GM12874 (cell line): ENCODE data around the gene MARS1.
A peak's percentile ranks its signal among the peaks of the same experiment; 100 is the strongest.

Experiments used
- TF ChIP-seq, protein P1 (sequence below): IDR thresholded peaks from 2 replicates; pipeline ENCODE4 v1.5.1; 2011; ENCODE audit warnings: low read depth, mild to moderate bottlenecking, control low read depth, low read length, moderate library complexity; ENCODE audit not compliant: insufficient read depth

MARS1 gene

DNA sequence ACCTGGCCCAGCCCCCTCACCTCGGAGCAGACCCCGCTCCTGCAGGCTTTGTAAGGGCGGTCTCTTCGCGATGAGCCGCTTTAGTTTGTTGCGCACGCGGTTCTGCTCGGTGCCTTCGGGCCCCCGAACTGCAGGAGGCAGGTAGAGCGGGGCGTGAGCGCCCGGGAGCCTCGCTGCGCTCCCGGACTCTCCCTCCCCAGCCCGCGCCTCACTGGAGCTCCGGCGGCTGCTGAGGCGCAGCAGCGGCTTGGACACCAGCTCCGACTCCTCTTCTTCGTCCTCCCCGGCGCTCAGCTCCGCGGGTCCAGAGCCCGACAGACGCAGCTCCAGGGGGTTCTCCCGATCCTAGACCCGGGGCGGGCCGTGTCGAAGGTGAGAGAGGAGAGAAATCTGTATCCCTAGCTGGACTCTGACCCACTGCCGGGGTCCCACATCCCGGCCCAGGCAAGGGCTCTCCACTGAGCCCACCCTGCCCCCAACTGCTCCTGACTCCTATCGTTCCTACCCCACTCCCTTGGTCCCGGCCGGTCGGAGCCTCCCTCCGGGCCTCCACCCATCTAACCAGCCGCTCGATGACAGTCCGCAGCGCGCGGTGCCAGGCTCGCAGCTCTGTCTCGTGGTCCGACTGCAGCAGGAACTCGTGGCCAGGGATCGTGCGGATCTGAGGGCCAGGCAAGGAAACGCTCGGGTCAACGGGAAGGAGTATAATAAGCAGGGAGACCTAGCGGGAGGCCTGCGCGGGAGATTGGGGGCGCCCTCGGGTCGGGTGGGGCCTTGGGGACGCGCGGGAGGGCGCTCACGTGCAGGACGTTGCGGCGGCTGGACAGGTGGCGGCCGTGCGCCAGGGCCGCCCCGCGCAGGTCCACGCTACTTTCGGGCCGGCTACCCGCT is 12.4 kb upstream of the MARS1 start:
- TF ChIP-seq, protein P1, sequence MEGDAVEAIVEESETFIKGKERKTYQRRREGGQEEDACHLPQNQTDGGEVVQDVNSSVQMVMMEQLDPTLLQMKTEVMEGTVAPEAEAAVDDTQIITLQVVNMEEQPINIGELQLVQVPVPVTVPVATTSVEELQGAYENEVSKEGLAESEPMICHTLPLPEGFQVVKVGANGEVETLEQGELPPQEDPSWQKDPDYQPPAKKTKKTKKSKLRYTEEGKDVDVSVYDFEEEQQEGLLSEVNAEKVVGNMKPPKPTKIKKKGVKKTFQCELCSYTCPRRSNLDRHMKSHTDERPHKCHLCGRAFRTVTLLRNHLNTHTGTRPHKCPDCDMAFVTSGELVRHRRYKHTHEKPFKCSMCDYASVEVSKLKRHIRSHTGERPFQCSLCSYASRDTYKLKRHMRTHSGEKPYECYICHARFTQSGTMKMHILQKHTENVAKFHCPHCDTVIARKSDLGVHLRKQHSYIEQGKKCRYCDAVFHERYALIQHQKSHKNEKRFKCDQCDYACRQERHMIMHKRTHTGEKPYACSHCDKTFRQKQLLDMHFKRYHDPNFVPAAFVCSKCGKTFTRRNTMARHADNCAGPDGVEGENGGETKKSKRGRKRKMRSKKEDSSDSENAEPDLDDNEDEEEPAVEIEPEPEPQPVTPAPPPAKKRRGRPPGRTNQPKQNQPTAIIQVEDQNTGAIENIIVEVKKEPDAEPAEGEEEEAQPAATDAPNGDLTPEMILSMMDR, result no peak

DNA sequence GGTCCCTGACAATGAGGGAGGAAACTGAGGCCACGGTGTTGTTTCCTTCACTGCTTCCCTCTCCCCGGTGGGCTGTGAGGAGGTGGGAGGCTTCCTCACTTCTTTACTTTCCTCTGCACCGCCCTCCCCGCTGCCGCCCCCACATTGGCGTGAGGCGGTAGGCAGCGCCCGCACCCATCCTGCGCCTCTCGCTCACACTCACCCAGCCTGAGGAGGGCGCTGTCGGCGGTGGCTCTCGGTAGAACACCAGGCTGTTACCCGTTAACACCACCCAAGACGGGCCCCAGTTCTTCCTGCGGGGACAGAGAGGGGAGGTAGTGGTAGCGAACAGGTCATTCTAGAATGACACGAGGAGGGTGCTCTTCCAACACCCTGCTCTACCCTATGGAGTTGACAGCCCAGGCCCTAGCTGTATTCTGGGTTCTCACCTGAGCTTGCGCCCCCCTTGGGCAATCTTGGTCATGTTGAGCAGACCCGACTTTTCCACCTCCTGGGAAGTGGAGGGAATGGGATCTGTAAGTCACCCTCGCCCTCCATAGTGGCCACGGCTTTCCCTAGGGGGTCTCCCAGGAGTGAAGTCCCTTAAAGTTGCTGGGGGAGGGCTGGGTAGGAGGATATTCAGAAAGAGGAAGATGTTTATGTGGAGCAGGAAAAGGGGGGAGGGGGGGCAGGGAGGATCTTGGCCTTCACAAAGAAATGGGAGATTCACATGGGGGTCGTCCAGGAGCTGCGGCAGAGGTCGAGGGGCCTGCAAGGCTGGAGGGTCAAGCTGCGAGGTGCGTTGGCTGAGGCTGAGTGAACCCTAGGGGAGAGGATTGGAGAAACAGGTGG is 11.5 kb upstream of the MARS1 start:
- TF ChIP-seq, protein P1, result peak; percentile 86

DNA sequence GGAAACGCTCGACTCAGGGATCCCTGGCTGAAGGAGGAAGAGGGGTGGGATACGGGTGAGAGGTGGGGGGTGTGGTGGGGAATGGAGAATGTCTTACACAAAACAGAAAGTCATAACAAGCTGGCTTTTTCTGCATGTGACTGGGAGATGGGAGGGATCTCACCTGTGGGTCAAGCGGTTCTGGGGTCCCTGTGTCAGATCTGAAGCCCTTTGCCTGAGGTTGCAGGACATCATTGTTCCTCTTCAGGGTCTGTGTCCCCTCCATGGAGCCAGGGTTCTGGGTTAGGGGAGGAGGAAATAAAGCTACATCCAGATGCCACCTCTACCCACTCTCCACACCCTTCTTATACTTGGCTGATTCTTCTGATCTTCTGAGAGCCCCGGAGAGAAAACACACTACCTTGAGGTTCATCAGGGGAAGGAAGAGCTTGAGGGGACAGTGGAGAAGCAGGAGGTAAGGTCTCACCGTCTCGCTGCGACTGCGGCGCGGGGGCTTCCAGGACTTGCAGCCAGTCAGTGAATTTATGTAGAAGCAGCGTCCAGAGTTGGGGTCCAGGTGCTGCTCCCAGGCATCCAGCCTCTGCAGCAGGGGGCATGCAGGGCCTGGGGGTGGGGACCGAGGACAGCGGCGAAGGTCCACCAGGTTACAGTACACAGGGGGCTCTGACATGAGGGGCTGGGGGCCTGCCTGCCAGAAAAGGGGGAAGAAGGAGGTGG is 10.7 kb upstream of the MARS1 start:
- TF ChIP-seq, protein P1, result no peak

DNA sequence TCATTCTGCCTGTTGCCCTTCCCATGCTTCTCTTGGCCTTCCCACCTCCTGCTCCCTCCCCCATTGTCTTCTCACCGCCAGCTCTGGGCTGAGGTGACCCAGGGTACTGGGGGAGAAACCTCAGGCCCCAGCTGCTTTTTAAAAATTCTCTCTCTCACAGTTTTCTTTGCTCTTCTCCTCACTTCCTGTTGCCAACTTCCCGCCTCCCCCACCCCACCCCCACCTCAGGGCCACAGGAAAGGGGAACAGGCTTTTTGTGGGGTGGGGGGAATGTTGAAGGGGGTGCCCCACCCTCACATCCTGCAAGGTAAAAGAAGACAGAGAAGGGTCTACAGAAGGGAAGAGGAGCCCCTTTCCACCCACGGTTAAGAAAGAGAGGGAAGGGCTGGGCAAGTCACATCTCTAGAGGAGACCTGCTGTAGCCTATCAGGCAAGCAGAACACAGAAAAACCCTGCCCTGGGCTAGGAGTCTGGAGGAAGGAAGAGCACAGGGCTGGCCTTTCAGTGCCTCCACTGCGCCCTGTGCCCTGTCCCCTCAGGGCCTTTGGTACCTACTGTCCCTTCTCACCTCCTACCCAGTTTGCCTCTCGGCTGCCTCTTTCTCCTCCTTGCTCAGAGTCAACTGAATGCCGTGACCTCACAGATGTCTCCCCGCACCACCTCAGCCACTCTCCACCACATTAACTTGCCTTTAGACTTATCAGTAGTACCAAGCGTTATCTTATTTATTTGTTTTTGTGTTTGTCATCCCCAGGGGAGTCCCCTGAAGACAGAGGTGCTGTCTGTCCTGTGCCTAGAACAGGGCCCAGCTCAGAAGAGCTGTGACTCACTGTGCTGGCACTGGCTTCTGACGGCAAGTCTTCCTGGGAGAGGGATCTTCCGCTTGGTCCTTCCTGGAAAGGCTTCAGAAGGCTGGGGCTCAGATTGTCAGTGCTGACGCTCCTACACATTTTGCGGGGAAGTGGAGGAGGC is 9.9 kb upstream of the MARS1 start:
- TF ChIP-seq, protein P1, result no peak

DNA sequence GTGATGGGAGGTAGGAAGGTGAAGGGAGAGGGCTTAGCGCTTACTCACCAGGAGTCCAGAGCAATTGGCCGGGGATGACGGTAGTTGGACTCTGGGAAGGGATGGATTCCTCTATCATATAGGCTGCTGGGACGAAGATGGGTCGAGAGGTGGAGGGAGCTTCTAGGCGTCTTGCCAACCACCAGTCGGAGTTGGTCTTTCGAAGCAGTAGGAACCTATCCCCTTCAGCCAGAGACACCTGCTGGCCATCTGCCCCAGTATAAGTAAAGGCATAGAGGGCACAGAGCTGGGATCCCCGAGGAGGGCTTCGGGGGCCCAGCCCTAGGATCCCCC is 8.9 kb upstream of the MARS1 start:
- TF ChIP-seq, protein P1, result no peak

DNA sequence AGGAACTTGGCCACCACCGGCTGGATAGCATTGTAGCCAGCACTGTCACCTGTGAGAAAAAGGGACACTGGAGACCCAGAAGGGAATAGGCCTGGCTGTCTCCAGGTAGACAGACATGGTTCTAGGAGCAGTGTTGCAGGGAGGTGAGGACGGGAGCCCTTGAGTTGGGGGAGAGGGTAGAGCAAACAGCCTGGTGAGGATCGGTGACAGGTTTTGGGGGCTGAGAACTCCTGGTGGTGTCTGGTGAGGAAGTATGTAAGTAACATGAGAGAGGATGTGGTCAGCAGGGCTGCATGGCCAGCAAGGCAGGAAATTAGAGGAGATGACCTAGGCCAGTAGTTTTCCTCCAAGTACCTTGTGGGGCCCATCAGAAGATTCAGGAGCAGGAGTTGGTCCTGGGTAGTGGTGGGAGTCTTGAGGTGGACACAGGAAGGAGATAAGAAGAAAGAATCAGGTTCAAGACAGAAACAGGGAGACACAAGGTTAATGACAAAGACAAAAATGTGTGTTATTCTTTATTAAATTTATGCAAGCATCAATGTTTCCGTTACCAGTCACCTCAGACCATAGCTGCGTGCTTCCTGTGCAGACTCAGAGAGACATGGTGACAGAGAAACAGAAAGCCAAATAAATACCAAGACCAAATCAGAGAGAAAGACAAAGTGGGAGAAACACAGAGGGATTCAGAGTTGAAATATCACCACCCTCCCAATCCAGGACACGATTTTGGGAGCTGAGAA is 8.3 kb upstream of the MARS1 start, which contains the start of gene ARHGAP9:
Gene ARHGAP9, minus strand, starts transcription at position 491 of the 740 bp plus-strand sequence. Its CDS starts 460 bp downstream, at position 31.
- TF ChIP-seq, protein P1, result no peak
